GM19463 (cell line): ENCODE measurements around the gene NUTM2F.
"Not testable (repeated sequence)": the region's sequence is repeated elsewhere in the genome, so short reads cannot be mapped to it uniquely, and the experiment has no call there.

Source experiments
- ATAC-seq: cut with Tn5 transposase; IDR thresholded peaks from one replicate; pipeline ENCODE4 v1.9.1; 2021; ENCODE audit warnings: mild to moderate bottlenecking, moderate library complexity; ENCODE audit not compliant: unreplicated experiment

NUTM2F gene

GRCh38 chr9:94315034-94315984 lies 13.1 kb downstream of the NUTM2F start:
- not testable (repeated sequence) for ATAC-seq

GRCh38 chr9:94303321-94303720 lies 25.1 kb downstream of the NUTM2F start:
- ATAC-seq = no peak

- no peak for ATAC-seq
Observed at GRCh38 chr9:94302426-94302825, 26.0 kb downstream of the NUTM2F start.

GRCh38 chr9:94301583-94301982 lies 26.9 kb downstream of the NUTM2F start:
- no peak for ATAC-seq

- ATAC-seq = no peak
Observed at GRCh38 chr9:94300470-94301301, 27.8 kb downstream of the NUTM2F start.

- no peak for ATAC-seq
Observed at GRCh38 chr9:94298949-94299599, 29.4 kb downstream of the NUTM2F start.

- ATAC-seq = no peak
Observed at GRCh38 chr9:94289691-94290090, 38.8 kb downstream of the NUTM2F start.

GRCh38 chr9:94287877-94288513 lies 40.4 kb downstream of the NUTM2F start:
- no peak for ATAC-seq

- ATAC-seq = no peak
Observed at GRCh38 chr9:94286116-94286515, 42.3 kb downstream of the NUTM2F start.

GRCh38 chr9:94281101-94281500 lies 47.3 kb downstream of the NUTM2F start:
- ATAC-seq = no peak

- ATAC-seq = no peak
Observed at GRCh38 chr9:94280409-94280989, 47.9 kb downstream of the NUTM2F start.

GRCh38 chr9:94277885-94278536 lies 50.4 kb downstream of the NUTM2F start:
- ATAC-seq = no peak

- ATAC-seq = not testable (repeated sequence)
Observed at GRCh38 chr9:94277029-94277428, 51.4 kb downstream of the NUTM2F start.

- ATAC-seq = no peak
Observed at GRCh38 chr9:94270009-94270408, 58.4 kb downstream of the NUTM2F start.

- ATAC-seq = no peak
Observed at GRCh38 chr9:94269264-94269663, 59.2 kb downstream of the NUTM2F start.
